GM18517 (cell line): Measurements from ENCODE around the gene ZNF8.
"Not testable (repeated sequence)": the region's sequence is repeated elsewhere in the genome, so short reads cannot be mapped to it uniquely, and the experiment has no call there.

ENCODE experiments used
- ATAC-seq: cut with Tn5 transposase; IDR thresholded peaks from one replicate; pipeline ENCODE4 v1.9.1; 2021; ENCODE audit warnings: mild to moderate bottlenecking, moderate library complexity; ENCODE audit not compliant: unreplicated experiment

Gene ZNF8

DNA sequence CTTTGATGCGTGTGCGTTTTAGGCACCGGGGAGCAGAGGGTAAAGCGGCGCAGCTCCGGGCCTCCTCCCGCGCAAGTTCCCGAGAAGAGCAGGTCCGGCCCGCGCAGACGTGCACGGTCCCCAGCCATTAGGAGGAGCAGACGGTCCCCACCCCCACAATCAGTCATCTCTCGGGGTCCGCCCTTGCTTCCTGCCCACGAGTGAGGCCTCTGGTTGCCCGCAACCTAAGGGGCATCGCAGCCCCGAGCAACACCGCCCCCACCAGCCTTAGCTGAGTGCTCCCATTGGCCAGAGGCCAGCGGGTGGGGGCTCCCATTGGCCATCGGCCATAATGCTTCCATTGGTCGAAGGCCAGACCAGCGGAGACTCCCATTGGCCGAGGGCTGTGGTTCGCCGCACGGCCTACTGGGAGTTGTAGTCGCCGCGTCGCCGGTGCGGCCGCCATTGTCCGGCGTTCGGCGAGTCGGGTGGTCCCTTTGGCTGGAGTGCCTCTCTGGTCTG is at the start of gene ZNF8:
Gene ZNF8, plus strand, starts transcription at position 415 of the 501 bp plus-strand sequence. CDS start 127 bp downstream, outside the sequence.
- peak; percentile 91 for ATAC-seq

GRCh38 chr19:58229255-58229639 is 49.5 kb upstream of the ZNF8 start:
- no peak for ATAC-seq

GRCh38 chr19:58237324-58237723 is 41.4 kb upstream of the ZNF8 start:
- no peak for ATAC-seq

- ATAC-seq: no peak
These were observed 35.4 kb upstream of the ZNF8 start for GRCh38 chr19:58243351-58243750.

DNA sequence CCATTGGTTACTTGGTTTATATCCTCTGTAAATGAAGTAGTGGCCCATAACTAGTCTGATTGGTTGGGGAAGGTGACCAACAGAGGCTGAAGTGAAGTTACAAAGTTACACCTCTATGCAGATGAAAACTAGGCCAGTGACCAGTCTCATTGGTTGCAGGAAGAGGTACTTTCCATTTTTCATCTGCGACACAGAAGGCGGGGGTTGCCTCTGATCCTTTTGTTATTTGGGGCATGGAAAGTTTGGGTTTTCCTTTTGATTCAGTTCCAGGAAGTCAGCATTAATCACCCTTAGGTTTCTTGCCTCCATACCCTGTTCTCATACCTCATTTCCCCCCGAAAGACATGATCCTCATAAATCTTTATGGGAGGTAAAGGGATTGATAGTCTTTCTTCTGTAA is 29.9 kb upstream of the ZNF8 start:
- ATAC-seq: no peak

GRCh38 chr19:58252102-58252685 is 26.6 kb upstream of the ZNF8 start:
- no peak for ATAC-seq

DNA sequence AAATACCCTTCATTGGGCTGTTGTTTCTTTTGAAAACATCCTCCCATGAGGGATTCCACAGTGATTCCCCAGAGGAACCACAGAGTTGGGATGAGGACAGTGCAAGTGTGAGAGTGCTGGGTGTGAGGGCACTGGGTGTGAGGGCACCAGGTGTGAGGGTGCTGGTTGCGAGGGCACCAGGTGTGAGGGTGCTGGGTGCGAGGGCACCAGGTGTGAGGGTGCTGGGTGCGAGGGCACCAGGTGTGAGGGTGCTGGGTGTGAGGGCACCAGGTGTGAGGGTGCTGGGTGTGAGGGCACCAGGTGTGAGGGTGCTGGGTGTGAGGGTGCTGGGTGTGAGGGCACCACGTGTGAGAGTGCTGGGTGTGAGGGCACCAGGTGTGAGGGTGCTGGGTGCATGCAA is 20.5 kb upstream of the ZNF8 start:
- ATAC-seq: not testable (repeated sequence)

DNA sequence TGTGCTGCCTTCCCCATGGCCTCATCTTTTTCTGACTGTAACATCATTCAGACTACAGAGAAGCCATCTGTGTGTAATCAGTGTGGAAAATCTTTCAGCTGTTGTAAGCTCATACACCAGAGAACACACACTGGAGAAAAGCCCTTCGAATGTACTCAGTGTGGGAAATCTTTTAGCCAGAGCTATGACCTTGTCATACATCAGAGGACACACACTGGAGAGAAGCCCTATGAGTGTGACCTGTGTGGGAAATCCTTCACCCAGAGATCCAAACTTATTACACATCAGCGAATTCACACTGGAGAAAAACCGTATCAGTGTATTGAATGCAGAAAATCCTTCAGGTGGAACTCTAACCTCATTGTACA is 17.2 kb upstream of the ZNF8 start:
- ATAC-seq: no peak

DNA sequence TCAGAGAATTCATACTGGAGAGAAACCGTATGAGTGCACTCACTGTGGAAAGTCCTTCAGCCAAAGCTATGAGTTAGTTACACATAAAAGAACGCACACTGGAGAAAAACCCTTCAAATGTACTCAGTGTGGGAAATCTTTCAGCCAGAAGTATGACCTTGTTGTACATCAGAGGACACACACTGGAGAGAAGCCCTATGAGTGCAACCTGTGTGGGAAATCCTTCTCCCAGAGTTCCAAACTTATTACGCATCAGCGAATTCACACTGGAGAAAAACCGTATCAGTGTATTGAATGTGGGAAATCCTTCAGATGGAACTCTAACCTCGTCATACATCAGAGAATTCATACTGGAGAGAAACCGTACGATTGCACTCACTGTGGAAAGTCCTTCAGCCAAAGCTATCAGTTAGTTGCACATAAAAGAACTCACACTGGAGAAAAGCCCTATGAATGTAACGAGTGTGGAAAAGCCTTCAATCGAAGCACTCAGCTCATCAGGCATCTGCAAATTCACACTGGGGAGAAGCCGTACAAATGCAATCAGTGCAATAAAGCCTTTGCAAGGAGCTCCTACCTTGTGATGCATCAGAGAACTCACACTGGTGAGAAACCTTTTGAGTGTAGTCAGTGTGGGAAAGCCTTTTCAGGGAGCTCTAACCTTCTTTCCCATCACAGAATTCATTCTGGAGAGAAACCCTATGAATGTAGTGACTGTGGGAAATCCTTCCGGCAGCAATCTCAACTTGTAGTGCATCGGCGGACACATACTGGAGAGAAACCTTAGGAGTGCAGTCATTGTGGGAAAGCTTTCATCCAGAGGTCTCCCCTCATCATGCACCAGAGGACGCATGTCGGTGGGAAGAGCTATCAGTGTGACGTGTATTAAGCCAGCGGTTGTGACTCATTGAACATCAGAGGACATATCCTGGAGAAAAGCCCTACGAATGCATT is 16.5 kb upstream of the ZNF8 start:
- no peak for ATAC-seq

DNA sequence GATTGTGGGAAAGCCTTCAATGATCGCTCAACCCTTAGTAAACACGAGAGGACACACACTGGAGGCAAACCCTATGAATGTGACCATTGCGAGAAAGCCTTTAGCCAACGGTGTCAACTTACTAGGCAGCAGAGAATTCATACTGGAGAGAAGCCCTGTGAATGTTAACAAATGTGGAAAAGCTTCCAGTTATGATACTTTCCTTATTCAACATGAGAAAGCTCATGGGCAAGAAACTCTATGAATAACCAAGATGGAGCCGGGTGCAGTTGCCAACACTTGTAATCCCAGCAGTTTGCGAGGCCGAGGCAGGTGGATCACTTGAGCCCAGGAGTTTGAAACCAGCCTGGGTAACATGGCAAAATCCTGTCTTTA is 15.8 kb upstream of the ZNF8 start:
- ATAC-seq: no peak

DNA sequence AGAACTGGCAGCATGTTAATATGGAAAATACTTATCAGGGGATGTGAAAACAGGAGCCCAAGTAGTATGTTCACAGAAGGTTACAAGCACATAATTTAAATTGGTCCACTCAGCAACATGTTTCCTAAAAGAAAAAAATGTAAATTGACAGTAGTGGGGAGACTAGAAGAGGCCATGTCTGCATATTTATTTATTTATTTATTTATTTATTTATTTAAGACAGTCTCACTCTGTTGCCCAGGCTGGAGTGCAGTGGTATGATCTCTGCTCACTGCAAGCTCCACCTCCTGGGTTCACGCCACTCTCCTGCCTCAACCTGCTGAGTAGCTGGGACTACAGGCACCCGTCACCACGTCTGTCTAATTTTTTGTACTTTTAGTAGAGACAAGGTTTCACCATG is 13.7 kb upstream of the ZNF8 start:
- ATAC-seq: no peak

DNA sequence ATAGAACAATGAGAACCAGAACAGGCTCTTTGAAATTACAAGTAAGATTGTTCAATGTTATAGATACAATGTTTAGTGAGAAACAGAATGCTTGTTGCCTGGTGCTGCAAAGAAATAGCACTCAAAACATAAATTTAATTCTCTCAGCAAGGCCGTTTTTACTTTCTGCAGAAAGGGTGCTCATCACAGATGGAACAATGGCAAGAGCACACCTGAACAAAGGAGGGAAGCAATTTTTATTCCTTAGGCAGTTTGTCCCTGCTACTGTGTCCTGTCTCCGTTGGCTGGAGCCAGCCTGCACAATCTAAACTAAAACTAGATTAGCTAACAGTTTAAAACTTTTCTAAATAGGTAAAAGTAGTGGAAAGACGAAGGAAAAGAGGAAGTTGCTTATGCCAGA is 10.4 kb upstream of the ZNF8 start:
- ATAC-seq: no peak

- ATAC-seq: no peak
These were observed 4.0 kb upstream of the ZNF8 start for GRCh38 chr19:58274771-58275201.

- no peak for ATAC-seq
These were observed 3.2 kb upstream of the ZNF8 start for GRCh38 chr19:58275564-58275963.

- no peak for ATAC-seq
These were observed 1.6 kb upstream of the ZNF8 start for GRCh38 chr19:58277197-58277596.

GRCh38 chr19:58277748-58278540 is 811 bp upstream of the ZNF8 start:
- ATAC-seq: no peak

GRCh38 chr19:58279042-58279924 is 528 bp downstream of the ZNF8 start:
- ATAC-seq: no peak

DNA sequence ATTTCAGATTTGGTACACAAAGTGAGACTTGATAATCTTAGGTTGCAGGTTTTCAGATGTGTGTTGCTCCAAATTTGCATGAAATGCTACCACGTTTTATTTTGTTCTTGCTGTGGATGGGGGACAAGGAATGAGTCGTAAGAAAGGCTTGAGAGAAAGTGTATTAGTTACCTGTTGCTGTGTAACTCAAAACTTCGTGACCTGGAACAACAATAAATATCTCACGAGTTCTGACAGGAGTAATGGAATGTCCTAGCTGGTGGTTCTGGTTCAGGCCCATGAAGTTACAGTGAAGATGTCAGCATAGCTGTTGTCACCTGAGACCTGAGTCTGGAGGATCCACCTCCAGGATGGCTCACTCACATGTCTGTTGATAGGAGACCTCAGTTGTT is 1.2 kb downstream of the ZNF8 start:
- no peak for ATAC-seq

- ATAC-seq: no peak
These were observed 5.4 kb downstream of the ZNF8 start for GRCh38 chr19:58284199-58284598.

DNA sequence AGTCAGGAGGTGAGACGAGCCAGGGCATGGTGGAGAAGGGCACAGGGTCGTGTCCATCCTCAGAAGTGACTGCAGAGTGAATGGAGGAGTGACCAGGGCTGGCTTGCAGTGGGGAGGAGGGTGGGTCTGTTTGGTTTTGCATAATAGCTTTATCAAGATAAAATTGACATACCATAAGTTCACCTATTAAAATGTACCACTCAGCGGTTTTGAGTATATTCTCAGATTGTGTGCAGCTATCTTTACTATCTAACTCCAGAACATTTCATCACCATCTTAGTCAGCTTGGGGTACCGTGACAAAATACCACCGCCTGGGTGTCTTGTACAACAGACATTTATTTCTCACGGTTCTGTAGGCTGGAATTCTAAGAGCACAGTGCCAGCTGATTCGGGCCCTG is 13.2 kb downstream of the ZNF8 start:
- no peak for ATAC-seq
